ENCODE results near the gene TIFAB. TPM values are rescaled to one million over a fixed set of nuclear protein-coding genes. Genes with fewer than 3 reads are reported as not detected.
A peak's percentile ranks its signal among the peaks of the same experiment; 100 is the strongest.

The TIFAB gene
- total and polyA plus RNA-seq, 3 donors from 2014 or later, result 0.06 to 1.1 (median 0.16) TPM

DNA sequence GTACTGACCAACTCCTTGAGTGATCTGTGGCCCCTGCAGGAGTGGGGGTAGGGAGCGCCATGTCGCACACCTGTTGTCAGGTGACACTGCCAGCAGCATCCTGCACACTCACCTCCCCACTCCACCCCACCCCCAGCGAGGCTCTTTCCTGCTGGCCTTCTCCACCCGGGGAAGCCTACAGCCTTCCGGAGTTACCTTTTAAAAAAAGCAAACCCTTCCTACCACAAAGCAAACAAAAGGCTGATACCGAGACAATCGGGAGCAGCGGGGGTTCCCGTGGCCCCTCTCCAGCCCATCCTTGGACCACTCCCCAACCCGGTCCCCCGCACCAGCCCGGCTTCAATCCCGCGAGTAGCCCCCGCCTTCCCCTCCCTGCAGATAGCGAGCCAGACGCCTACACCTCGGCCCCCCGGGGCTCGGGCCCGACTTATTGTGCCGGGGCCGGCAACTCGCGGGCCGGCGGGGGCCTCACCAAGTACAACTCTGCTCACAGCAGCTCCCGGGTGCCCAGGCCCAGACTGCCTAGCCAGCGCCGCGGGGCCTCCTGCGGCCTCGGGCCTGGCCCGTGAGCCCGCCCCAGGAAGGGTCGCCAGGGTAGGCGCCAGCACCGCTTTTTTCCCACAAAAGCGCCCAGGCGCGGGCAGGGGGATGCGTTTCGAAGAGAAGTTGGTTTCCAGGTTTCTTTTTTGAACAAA is 53.8 kb downstream of the TIFAB start:
- intact Hi-C loops (cut with DNase I; ENCODE audit: low total_unique reads), result no loop called here
- no peaks in the 10 kb centered on the region for H3K27me3 ChIP-seq
- no peaks in the 10 kb centered on the region for H3K36me3 ChIP-seq (ENCODE audit: low read depth, missing control alignments)
- TF ChIP-seq POLR2A (IDR thresholded peaks at IDR 0.05), result no peak
- TF ChIP-seq, protein P1, sequence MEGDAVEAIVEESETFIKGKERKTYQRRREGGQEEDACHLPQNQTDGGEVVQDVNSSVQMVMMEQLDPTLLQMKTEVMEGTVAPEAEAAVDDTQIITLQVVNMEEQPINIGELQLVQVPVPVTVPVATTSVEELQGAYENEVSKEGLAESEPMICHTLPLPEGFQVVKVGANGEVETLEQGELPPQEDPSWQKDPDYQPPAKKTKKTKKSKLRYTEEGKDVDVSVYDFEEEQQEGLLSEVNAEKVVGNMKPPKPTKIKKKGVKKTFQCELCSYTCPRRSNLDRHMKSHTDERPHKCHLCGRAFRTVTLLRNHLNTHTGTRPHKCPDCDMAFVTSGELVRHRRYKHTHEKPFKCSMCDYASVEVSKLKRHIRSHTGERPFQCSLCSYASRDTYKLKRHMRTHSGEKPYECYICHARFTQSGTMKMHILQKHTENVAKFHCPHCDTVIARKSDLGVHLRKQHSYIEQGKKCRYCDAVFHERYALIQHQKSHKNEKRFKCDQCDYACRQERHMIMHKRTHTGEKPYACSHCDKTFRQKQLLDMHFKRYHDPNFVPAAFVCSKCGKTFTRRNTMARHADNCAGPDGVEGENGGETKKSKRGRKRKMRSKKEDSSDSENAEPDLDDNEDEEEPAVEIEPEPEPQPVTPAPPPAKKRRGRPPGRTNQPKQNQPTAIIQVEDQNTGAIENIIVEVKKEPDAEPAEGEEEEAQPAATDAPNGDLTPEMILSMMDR (IDR thresholded peaks at IDR 0.05), result no peak
- peak overlapping the region; percentile 87 to 90 for H3K27ac ChIP-seq
- peak overlapping the region; percentile 84 to 89 for H3K4me3 ChIP-seq
- no peaks in the 10 kb centered on the region for H3K9me3 ChIP-seq
- DNase-seq, result peak; percentile 49
- H3K4me1 ChIP-seq, result peaks cover 29% of the 10 kb centered on the region
- 0% methylated on average over 7 to 43 of the region's 43 CpGs for WGBS, 2 donors

Small RNA genes within 50 kb of the gene (small RNA-seq; reads per million reads assigned to genes)
- gene DCANP1, result 0 reads per million in 2 donors

Other genes with a start within 250 kb of the TIFAB start
- gene MACROH2A1, start 53.1 kb downstream of the TIFAB start, total RNA-seq, result 100 to 1,000 TPM; 178 to 191 TPM
- 92.9 TPM for gene MACROH2A1, start 53.1 kb downstream of the TIFAB start, polyA plus RNA-seq (ENCODE audit: insufficient read depth, low read depth, low replicate concordance)
- gene DCANP1, start 5.0 kb downstream of the TIFAB start, total RNA-seq, result not detected
- gene DCANP1, start 5.0 kb downstream of the TIFAB start, polyA plus RNA-seq (ENCODE audit: insufficient read depth, low read depth, low replicate concordance), result not detected
- not detected for gene NEUROG1, start 83.6 kb upstream of the TIFAB start, total RNA-seq
- gene NEUROG1, start 83.6 kb upstream of the TIFAB start, polyA plus RNA-seq (ENCODE audit: insufficient read depth, low read depth, low replicate concordance), result not detected
- gene CXCL14, start 126.6 kb upstream of the TIFAB start, total RNA-seq, result 1 to 10 TPM; 1.8 to 3.6 TPM
- gene CXCL14, start 126.6 kb upstream of the TIFAB start, polyA plus RNA-seq (ENCODE audit: insufficient read depth, low read depth, low replicate concordance), result 30.4 TPM